ENCODE data around the gene SLIT1.

The SLIT1 gene

GRCh38 chr10:97060441-97061084 lies 125.2 kb downstream of the SLIT1 start:
- no peak for DNase-seq

- DNase-seq, result no peak
Measured at GRCh38 chr10:97059872-97060205, 125.9 kb downstream of the SLIT1 start.

GRCh38 chr10:97059006-97059871 lies 126.5 kb downstream of the SLIT1 start:
- no peak for DNase-seq

GRCh38 chr10:97058521-97058920 lies 127.2 kb downstream of the SLIT1 start:
- no peak for DNase-seq

- no peak for DNase-seq
Measured at GRCh38 chr10:97057491-97058235, 128.1 kb downstream of the SLIT1 start.

- no peak for DNase-seq
Measured at GRCh38 chr10:97056003-97056630, 129.6 kb downstream of the SLIT1 start.

- no peak for DNase-seq
Measured at GRCh38 chr10:97053276-97053675, 132.5 kb downstream of the SLIT1 start.

- no peak for DNase-seq
Measured at GRCh38 chr10:97050956-97051496, 134.7 kb downstream of the SLIT1 start.

GRCh38 chr10:97050205-97050745 lies 135.5 kb downstream of the SLIT1 start:
- DNase-seq, result no peak

- no peak for DNase-seq
Measured at GRCh38 chr10:97049670-97050069, 136.1 kb downstream of the SLIT1 start.

- DNase-seq, result no peak
Measured at GRCh38 chr10:97048649-97049427, 136.9 kb downstream of the SLIT1 start.

- DNase-seq, result no peak
Measured at GRCh38 chr10:97047788-97048187, 138.0 kb downstream of the SLIT1 start.

GRCh38 chr10:97047083-97047736 lies 138.5 kb downstream of the SLIT1 start:
- no peak for DNase-seq

GRCh38 chr10:97046456-97047082 lies 139.2 kb downstream of the SLIT1 start:
- DNase-seq, result no peak

- no peak for DNase-seq
Measured at GRCh38 chr10:97043563-97043855, 142.2 kb downstream of the SLIT1 start.

- no peak for DNase-seq
Measured at GRCh38 chr10:97042716-97043562, 142.8 kb downstream of the SLIT1 start.

GRCh38 chr10:97042081-97042480 lies 143.7 kb downstream of the SLIT1 start:
- no peak for DNase-seq

GRCh38 chr10:97040706-97041105 lies 145.1 kb downstream of the SLIT1 start:
- DNase-seq, result no peak

- DNase-seq, result no peak
Measured at GRCh38 chr10:97040248-97040584, 145.5 kb downstream of the SLIT1 start.
